GM12864 (cell line): ENCODE measurements around the gene TSEN34.
A peak's percentile ranks its signal among the peaks of the same experiment; 100 is the strongest.

ENCODE experiments used
- DNase-seq: peaks from one replicate; pipeline ENCODE4 v3.0.0-alpha.2; 2011; ENCODE audit warnings: low read depth
- H3K4me3 ChIP-seq: 2 replicates; pipeline ENCODE4 v1.5.1; 2011; ENCODE audit warnings: mild to moderate bottlenecking, low read depth, low read length, control low read depth
- TF ChIP-seq, protein P1 (sequence below): IDR thresholded peaks from 2 replicates; pipeline ENCODE4 v1.5.1; 2011; ENCODE audit warnings: low read depth, mild to moderate bottlenecking, moderate library complexity, low read length, control low read depth, inconsistent platforms; ENCODE audit errors: missing control alignments

TSEN34 gene

DNA sequence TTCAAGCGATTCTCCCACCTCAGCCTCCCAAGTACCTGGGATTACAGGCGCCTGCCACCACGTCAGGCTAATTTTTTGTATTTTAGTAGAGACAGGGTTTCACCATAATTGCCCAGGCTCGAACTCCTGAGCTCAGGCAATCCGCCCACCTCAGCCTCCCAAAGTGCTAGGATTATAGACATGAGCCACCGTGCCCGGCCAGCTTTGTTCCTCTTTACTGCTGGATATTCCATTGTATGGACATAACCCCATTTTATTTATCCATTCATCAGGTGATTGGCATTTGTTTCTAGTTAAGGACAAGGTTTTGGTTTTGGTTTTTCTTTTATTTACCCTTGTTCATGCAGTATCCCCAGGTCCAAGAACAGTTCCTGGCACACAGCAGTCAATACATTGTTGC is 5.4 kb downstream of the TSEN34 start:
- H3K4me3 ChIP-seq = no peak overlapping the region
- TF ChIP-seq, protein P1, sequence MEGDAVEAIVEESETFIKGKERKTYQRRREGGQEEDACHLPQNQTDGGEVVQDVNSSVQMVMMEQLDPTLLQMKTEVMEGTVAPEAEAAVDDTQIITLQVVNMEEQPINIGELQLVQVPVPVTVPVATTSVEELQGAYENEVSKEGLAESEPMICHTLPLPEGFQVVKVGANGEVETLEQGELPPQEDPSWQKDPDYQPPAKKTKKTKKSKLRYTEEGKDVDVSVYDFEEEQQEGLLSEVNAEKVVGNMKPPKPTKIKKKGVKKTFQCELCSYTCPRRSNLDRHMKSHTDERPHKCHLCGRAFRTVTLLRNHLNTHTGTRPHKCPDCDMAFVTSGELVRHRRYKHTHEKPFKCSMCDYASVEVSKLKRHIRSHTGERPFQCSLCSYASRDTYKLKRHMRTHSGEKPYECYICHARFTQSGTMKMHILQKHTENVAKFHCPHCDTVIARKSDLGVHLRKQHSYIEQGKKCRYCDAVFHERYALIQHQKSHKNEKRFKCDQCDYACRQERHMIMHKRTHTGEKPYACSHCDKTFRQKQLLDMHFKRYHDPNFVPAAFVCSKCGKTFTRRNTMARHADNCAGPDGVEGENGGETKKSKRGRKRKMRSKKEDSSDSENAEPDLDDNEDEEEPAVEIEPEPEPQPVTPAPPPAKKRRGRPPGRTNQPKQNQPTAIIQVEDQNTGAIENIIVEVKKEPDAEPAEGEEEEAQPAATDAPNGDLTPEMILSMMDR = no peak
- no peak for DNase-seq

DNA sequence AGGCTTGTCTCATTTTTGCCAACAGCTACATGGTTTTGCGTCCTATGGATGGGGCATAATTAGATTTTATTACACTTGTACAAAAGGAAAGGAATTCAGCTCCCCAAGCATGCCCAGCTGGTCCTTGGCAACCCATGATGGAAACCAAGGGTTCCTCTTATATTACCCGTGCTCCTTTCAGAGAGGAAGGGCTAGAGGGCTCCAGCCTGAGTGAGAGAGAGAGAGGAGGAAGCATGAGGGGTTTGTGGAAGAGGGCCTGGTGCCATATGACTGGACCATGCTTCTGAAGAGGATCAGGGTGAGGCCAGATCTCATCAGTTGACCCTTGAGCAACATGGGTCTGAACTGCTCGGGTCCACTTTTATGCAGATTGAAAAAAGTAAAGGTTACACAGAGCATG is 6.0 kb downstream of the TSEN34 start:
- no peak overlapping the region for H3K4me3 ChIP-seq
- DNase-seq = no peak
- TF ChIP-seq, protein P1 = no peak

DNA sequence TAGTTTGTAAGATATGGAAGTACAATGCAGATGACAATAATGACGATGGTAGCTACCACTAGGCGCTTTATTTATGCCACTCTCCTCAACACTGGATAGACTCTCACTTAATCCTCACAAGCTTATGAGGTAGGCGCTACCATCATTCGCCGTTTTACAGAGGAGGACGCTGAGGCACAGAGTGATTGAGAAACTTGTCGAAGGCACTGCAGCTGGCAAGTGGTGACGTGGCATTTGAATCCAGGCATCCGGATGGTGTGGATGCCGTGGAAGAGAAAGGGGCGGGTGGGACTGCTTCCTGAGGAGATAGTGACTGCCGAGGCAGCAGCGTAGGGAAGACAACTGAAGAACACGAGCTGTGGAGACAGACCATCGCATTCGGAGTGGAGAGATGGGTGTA is 8.3 kb downstream of the TSEN34 start:
- DNase-seq = no peak
- H3K4me3 ChIP-seq = no peak overlapping the region
- TF ChIP-seq, protein P1 = no peak

DNA sequence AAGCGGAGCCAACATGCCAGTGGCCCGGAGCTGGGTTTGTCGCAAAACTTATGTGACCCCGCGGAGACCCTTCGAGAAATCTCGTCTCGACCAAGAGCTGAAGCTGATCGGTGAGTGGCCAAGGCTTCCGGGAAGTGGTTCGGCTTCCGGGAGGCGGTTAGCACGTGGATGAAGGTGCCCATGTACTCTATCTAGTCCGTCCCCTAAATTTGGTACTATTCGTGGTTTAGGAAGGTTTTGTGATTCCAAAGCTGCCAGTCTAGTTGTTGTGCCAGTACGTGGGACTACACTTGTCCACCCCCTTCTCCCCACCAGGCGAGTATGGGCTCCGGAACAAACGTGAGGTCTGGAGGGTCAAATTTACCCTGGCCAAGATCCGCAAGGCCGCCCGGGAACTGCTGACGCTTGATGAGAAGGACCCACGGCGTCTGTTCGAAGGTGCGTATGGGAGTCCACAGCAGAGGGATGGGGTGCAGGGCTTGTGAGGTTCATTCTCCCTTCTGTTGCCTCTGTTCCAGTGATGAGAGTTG is 10.1 kb downstream of the TSEN34 start:
- no peak for DNase-seq
- TF ChIP-seq, protein P1 = no peak

DNA sequence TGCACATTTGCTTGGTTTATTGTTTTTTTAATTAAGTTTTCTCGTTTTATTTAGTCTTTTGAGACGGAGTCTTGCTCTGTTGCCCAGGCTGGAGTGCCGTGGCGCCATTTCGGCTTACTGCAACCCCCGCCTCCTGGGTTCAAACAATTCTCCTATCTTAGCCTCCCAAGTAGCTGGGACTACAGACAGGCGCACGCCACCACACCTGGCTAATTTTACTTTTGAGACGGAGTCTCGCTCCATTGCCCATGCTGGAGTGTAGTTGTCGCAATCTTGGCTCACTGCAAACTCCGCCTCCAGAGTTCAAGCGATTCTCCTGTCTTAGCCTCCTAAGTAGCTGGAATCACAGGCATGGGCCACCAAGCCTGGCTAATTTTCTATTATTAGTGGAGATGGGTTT is 10.9 kb downstream of the TSEN34 start:
- TF ChIP-seq, protein P1 = no peak
- peak overlapping the region; percentile 73 for H3K4me3 ChIP-seq

More for the DNA sequence above, 10.1 kb downstream of the TSEN34 start:
- H3K4me3 ChIP-seq = peak overlapping the region; percentile 73

DNA sequence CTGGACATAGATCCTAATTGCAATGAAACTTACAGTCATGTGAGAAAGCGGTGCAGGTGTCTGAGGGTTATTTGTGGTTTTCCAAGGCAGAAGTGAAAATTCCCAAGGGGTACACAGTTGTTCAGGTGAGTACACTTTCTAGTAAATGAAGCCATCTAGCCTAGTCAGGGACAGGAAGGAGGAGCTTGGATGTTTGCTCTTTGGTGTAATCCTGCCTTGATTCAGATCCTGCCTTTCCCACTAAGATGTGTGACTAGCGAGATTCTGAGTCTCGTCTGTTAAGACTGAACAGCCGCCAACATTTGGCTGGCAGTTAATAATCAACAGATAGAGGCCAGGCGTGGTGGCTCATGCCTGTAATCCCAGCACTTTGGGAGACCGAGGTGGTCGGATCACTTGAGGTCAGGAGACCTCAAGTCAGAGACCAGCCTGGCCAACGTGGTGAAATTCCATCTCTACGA is 12.1 kb downstream of the TSEN34 start:
- no peak for DNase-seq
- TF ChIP-seq, protein P1 = no peak
- H3K4me3 ChIP-seq = peak overlapping the region; percentile 73

More for the DNA sequence above, 10.9 kb downstream of the TSEN34 start:
- DNase-seq = no peak
